ENCODE measurements around the gene IMMP2L.

GRCh38 chr7:111499027-111499426, 63.3 kb downstream of the IMMP2L start:
- TF ChIP-seq CTCF (conservative IDR thresholded peaks at IDR 0.05) (no peak), ZFX (IDR thresholded peaks at IDR 0.05) (no peak)

Measured in C4-2B (cell line).